ENCODE measurements around the gene PRSS12.

PRSS12 gene

DNA sequence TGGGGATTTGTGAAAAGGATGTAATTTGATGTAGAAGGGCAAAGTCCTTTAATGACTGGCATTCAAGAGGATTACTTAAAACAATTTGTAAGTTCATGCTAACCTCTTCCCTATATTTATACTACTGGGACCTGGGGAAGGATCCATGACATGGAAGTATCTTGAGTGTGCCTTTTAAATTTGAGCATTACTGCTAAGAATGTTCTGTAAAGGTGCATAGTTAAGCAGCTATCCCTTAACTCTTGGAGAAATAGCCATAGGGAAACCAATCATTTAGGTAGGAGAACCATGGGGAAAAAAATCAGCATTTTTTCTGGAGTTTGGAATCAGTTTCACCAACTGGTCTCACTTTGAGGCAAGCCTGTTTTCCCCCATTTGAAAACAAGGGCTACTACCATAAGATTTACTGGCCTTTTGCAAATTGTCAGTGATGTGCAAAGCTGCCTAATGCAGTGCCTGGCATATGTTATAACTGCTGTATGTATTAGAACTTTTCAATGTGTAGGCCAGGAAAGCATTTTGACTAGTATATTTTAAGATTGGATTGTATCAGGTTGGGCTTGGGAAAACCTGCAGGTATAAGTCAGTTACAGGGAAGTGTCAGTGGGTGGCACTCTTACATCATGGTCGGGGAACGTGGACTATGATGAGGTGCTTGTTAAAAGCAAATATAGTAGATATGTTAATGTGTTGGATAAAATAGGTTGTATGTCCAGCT lies 72.1 kb downstream of the PRSS12 start:
- H3K4me3 ChIP-seq (ENCODE audit: low read depth, low read length): peak overlapping the region; percentile 77; the same call in 1 of the 2 replicates
- peak; percentile 79 for DNase-seq (ENCODE audit: low read depth)
- TF ChIP-seq, protein P1, sequence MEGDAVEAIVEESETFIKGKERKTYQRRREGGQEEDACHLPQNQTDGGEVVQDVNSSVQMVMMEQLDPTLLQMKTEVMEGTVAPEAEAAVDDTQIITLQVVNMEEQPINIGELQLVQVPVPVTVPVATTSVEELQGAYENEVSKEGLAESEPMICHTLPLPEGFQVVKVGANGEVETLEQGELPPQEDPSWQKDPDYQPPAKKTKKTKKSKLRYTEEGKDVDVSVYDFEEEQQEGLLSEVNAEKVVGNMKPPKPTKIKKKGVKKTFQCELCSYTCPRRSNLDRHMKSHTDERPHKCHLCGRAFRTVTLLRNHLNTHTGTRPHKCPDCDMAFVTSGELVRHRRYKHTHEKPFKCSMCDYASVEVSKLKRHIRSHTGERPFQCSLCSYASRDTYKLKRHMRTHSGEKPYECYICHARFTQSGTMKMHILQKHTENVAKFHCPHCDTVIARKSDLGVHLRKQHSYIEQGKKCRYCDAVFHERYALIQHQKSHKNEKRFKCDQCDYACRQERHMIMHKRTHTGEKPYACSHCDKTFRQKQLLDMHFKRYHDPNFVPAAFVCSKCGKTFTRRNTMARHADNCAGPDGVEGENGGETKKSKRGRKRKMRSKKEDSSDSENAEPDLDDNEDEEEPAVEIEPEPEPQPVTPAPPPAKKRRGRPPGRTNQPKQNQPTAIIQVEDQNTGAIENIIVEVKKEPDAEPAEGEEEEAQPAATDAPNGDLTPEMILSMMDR (IDR thresholded peaks at IDR 0.05; ENCODE audit: control insufficient read depth, extremely low read depth, insufficient read depth): peak; percentile 79

DNA sequence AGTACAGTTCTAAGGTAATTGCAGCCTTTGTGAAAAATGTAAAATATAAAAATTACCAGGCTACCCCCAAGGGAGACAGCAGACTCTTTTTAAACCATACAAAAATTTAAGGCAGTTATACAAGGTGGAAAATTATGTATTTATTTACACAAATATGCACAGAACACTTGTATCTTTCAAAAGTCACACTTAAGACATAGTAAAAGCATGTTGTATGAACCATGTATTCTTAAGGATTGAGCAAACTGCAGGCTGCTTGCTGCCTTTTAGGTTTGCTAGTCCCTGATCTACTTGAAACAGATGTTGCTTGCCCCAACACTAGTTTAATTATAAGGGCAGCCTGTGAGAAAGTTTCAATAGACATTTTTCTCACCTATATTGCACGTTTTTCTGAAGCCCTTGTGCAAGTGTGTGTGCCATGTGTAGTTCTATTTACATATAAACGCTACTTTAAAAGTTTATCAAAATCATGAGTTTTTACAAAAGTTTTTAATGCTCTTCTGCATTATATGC lies 72.8 kb downstream of the PRSS12 start:
- peak overlapping the region; percentile 77 for H3K4me3 ChIP-seq (ENCODE audit: low read depth, low read length)
- no peak for DNase-seq (ENCODE audit: low read depth)

DNA sequence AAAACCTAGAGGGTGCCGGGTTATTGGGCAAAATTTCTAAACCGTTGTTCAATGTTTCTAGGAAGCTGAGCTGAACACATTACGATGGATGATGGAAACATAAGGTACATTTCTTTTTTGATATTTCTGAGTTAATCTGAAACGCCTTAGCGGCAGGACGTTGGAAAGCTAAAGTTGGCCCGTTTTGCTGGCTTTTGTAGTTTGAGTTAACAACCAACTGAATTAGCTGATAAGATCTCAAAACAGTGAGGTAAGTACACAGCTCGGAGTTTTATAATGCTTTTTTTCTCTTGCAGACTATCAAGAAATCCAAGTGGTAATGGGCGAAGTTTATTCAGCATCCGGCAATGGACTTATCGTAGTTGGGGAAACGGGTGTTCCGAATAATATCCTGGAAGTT lies 73.5 kb downstream of the PRSS12 start:
- TF ChIP-seq, protein P1 (IDR thresholded peaks at IDR 0.05; ENCODE audit: control insufficient read depth, extremely low read depth, insufficient read depth): no peak
- peak overlapping the region; percentile 77 for H3K4me3 ChIP-seq (ENCODE audit: low read depth, low read length)
- peak; percentile 46 for DNase-seq (ENCODE audit: low read depth)

More for the DNA sequence above, 72.8 kb downstream of the PRSS12 start:
- TF ChIP-seq, protein P1 (IDR thresholded peaks at IDR 0.05; ENCODE audit: control insufficient read depth, extremely low read depth, insufficient read depth): no peak

DNA sequence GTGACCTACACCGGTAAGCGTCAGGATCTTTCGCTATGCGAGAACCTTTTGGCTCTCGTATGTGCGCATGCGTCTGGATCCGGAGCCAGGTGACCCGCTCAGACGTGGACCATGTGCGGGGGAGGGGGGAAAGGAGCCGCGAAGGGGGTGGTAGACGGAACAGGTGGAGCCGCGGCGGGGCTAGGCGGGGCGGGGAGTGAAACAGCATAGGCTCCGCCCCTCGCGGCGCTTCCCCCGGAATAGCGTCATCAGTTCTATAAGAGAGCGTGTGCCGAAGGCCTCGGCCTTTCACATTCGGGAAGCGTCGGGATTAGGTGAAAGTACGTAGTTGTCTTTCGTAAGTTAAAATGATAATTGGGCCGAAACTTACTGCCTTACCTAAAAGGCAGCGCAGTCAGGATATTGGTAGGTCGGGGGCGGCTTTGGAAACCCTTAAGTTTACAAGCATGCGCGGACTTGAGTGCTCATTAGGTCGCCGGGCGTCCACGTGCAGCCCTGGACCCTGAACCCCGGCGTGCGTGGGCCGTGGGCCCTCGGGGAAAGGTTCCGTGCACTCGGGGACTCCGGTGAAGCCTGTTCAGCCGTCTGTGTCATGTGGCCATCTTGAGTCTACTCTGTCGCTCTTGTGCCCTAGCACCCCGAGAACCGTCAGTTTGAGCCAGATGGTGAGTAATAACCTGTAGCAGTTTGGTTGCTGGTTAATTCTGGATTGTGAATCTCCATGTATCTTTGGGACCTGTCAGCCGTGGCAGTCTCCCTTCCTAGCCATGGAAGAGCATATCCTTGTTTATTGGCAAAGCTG lies 74.1 kb downstream of the PRSS12 start:
- TF ChIP-seq, protein P1 (IDR thresholded peaks at IDR 0.05; ENCODE audit: control insufficient read depth, extremely low read depth, insufficient read depth): no peak
- peak overlapping the region; percentile 77 for H3K4me3 ChIP-seq (ENCODE audit: low read depth, low read length)
- peak; percentile 86 for DNase-seq (ENCODE audit: low read depth)

DNA sequence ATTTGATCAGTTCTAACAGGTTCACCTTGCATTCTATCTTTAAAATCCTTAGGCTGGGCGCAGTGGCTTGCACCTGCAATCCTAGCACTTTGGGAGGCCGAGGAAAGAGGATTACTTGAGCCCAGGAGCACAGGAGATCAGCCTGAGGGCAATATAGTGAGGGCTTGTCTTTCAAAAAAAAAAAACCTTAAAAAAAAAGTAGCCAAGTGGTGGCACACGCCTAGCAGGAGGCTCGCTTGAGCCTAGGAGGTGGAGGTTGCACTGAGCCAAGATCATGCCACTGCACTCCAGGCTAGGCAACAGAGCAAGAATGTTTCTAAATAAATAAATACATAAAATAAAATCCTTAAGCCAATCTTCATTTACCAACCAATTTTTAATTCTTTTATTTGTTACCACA lies 75.6 kb downstream of the PRSS12 start:
- peak overlapping the region; percentile 77 for H3K4me3 ChIP-seq (ENCODE audit: low read depth, low read length)
- TF ChIP-seq, protein P1 (IDR thresholded peaks at IDR 0.05; ENCODE audit: control insufficient read depth, extremely low read depth, insufficient read depth): no peak
- DNase-seq (ENCODE audit: low read depth): no peak

DNA sequence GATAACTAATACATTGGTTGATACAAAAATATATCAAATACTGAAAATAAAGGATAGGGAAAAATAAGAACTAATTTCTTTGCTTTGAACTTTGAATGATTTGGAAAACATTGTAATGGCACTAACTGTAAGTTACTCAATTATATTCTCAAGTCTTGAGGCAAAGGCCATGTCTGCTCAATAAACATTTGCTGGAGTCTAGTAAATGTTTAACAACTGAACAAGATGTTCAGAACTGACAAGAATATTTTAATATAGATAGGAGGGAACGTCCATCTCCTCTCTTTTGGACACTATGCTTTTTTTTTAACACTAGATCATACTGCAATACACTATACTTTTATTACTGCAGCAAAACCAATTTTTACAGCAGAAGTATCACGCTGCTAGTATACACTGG lies 76.2 kb downstream of the PRSS12 start:
- TF ChIP-seq, protein P1 (IDR thresholded peaks at IDR 0.05; ENCODE audit: control insufficient read depth, extremely low read depth, insufficient read depth): no peak
- DNase-seq (ENCODE audit: low read depth): peak; percentile 58

More for the DNA sequence above, 76.2 kb downstream of the PRSS12 start:
- no peak overlapping the region; the same call in 1 of the 2 replicates for H3K4me3 ChIP-seq (ENCODE audit: low read depth, low read length)
